GM19455 (cell line): ENCODE results near the gene PSMA5.
A peak's percentile ranks its signal among the peaks of the same experiment; 100 is the strongest.
"Not testable (repeated sequence)": the region's sequence is repeated elsewhere in the genome, so short reads cannot be mapped to it uniquely, and the experiment has no call there.

Experiments
- ATAC-seq: cut with Tn5 transposase; IDR thresholded peaks from one replicate; pipeline ENCODE4 v1.9.1; 2021; ENCODE audit not compliant: unreplicated experiment

PSMA5 gene

GRCh38 chr1:109433322-109433721, 7.1 kb upstream of the PSMA5 start:
- ATAC-seq: no peak

DNA sequence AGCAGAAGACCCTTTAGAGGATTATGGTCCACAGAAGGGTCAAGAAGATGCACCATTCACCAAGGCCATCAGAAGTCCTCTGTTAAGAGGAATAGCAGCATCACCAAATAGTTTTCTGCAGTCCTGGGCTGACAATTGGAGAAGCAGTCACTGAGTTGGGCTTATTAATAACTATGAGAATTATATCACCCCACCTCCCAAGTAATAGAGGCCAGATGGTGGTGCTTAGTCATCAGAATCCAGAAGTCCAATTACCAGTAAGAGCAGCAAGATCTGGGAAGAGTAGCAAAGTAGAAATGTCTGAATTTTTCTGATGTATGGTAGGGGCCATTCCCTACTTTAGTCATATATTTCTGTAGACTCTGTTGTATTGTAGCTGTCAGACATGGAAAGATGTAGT, 6.1 kb upstream of the PSMA5 start:
- ATAC-seq: no peak

GRCh38 chr1:109427171-109427467, 871 bp upstream of the PSMA5 start:
- ATAC-seq: no peak

DNA sequence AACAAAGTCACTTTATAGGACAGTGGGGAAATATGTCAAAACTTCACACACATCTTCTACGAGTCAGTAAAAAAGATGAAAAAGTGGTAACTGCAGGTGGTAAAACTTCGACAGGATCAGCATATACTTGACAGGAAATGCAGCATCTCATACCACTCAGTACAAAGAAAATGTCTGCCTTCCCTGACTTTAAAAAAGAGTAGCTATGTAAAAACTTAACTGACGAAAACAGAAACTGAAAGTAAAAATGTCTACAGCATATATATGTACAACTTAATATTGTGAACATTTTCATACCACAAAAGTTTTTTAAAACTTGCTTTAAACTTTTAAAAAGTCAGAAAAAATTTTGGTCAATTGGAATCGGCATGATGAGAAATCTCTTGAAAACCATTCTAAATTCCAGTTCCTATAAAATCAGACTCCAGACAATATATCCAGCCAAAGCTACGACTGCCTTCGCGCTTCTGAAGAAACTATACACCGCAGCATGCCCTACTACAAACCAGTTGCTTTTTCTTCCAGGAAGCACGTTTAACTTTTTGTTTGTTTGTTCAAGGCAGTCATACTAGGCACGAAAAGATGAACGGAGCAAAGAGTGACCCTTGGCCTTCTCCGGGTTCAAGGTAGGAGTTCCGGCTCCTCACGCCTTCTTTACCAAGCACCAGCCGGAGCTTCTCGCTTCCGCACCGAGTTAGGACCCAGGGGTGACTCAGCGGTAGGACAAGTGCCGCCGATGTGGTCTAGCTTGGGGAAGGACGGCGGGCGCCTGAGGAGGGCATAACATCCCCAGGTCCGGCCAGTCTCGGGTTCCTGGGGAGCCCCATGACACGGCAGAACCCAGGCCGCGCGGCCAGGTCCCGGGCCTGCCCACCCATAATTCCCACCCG, 612 bp downstream of the PSMA5 start:
- peak; percentile 19 for ATAC-seq

- no peak for ATAC-seq
Measured at GRCh38 chr1:109423498-109423897, 2.8 kb downstream of the PSMA5 start.

- ATAC-seq: no peak
Measured at GRCh38 chr1:109412551-109412950, 13.7 kb downstream of the PSMA5 start.

DNA sequence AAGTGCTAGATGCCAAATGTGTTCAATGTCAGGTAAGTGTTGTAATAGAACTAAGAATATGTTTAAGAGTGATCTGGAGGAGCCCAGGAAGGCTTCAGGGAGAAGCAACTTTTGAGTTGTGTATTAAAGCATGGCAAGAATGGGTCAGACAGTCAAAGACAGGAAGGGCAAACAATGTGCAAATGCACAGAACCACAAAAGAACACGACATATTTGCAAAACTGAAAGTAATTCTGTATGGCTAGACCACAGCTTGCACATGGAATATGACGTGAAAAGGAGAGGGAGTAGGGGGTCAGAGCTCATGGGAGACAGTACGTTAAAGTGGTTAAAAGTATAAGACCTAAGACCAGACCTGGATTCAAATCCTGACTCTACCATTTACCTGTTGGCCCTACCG, 21.4 kb downstream of the PSMA5 start:
- ATAC-seq: no peak

GRCh38 chr1:109402025-109402424, 24.2 kb downstream of the PSMA5 start:
- no peak for ATAC-seq

GRCh38 chr1:109400035-109400655, 26.1 kb downstream of the PSMA5 start:
- ATAC-seq: no peak

DNA sequence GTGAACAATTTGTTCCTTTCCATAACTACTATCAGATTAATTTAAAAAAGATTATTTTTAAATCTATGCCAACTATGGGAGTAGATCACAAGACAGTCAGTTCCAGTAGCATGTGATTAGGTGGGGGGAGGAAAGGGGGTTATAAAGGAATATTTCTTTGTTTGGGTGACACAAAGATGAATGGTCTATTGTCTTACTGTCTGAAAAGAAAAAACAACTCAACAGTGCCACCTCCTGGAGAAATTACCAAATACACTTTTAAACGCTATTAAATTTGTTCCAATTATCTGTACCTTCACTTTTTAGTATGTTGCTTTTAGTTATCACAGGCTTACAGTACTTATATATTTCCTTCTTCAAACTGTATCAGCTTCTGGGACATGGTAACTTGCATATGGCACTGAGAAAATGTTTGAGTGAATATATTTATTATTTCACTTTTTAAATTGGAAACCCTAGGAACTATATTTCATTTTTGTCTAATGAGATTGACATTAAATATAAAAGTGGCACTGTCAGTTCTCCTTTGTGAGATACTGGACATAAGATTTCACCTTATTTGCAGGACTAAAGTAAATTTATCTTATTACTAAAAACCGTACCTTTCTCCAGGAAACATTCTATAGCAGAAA, 26.8 kb downstream of the PSMA5 start:
- ATAC-seq: no peak

DNA sequence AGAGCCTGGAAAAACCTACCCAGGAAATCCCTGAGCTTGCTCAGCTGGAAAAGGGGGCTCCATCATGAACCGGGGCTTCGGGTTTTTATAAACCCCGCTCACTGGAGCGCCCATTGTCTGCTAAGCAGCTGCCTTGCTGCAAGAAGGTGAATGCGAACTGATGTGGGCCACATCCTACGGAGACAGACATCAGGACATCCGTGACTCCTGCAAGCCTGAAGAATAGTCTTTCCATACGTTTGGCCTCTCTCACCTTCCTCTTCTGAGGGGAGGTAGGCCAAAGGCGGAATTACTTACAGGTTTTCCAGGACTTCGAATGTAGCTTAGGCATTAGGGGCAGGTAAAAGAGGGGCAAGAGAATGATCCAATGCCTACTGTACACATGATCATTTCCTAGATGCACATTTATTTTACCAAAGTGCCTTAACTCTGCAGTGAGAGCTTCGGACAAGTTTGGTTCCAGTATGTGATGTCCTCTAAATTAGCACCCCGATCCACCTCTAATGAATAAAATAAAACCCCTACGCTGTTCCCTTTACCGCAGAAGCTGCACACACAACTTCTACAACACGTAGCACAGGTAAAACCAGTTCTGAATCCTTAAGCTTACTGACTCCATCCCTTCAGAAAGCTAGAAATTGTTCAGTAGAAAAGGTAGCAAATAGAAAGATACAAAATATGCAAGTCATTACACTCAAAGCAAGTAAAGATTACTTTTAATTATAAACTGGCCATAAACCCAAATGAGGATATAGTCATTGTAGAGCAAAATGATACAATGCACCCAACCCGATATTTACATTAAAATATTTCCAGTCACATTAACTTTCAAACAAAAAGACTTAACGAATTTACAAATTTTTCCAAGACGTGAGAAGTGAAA, 27.7 kb downstream of the PSMA5 start:
- no peak for ATAC-seq

DNA sequence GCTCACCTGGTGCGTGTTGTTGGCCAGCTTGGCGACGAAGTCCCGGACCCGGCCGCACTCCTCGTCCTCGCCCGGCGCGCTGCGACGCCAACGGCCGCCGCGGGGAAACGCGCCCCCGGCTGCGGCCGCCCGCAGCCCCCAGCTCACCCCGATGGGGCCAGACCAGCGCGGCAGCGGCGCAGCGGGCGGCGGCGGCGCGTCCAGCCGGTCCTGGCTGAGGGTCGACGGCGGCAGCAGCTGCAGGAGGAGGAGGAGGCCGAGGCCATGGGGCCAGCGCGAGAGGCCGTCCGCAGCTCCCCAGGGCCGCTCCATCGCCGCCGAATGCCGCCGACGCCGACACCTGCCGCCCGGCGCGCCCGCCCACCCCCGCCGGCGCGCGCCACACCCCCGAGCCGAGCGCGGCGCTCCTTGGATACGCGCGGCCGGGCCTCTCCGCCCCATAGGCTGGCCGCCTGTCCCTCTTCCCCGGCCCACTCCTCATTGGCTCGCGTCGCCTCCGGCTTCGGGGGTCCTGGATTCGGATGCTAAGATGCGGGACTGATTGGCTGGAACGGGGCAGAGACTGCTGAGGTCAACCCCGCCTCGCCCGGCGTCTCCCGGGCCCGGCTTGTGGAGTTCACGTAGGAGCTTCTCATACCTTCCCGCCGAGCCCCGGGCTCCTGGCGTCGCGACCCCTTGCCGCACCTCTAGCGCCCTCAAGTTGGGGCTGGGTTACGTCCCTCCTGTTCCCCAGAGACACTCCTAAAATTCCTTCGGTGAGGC, 28.5 kb downstream of the PSMA5 start, which contains the start of gene SORT1:
Gene SORT1 (minus strand): TSS at position 338 of the 762 bp plus-strand sequence. CDS start 26 bp downstream, at position 312.
- peak; percentile 82 for ATAC-seq

DNA sequence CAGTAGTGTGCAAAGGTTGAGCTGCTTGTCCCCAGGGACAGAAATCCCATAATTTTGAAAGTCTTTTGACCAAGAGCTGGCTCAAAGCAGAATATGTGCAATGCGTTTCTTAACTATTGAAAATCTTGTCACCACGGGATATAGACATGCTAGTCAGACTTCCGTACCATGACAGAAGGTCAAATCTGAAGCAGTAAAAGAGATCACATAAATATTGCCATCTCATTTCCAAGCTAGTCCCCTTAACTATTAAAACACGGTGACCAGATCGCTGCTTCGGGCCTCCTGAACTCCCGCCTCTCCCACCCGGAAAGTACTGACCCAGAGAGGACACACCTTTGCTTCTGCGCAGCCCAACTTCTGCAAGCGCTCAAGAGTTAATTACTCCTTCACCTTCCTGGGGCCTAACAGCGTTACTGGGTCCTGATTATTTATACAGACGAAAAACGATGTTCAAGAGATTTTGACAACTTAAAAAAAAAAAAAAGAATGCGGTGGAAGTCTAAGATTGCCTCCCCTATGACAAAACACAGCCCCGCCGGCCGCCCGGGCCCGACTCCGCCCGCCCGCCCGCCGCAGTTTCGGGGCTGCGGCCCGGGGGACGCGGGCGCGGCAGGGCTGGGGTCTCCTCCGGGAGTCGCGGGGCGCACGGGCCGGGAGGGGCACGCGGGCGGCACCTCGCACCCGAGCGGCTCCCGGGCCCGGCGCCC, 29.2 kb downstream of the PSMA5 start:
- no peak for ATAC-seq

DNA sequence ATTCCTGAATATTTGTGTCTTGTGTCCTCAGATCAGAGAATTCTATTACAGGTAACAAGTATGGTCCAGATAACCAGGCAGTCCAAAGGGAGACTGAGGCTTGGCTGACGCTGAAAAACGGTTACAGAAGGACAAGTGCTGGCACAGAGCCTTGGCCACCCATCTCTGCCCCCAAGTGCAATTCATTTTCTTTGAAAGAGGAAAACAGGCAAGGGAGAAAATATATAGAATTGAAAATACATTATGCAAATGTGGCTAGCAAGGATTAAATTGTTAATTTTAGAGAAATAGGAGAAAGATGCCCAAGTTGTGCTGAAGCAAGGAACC, 29.8 kb downstream of the PSMA5 start:
- no peak for ATAC-seq

DNA sequence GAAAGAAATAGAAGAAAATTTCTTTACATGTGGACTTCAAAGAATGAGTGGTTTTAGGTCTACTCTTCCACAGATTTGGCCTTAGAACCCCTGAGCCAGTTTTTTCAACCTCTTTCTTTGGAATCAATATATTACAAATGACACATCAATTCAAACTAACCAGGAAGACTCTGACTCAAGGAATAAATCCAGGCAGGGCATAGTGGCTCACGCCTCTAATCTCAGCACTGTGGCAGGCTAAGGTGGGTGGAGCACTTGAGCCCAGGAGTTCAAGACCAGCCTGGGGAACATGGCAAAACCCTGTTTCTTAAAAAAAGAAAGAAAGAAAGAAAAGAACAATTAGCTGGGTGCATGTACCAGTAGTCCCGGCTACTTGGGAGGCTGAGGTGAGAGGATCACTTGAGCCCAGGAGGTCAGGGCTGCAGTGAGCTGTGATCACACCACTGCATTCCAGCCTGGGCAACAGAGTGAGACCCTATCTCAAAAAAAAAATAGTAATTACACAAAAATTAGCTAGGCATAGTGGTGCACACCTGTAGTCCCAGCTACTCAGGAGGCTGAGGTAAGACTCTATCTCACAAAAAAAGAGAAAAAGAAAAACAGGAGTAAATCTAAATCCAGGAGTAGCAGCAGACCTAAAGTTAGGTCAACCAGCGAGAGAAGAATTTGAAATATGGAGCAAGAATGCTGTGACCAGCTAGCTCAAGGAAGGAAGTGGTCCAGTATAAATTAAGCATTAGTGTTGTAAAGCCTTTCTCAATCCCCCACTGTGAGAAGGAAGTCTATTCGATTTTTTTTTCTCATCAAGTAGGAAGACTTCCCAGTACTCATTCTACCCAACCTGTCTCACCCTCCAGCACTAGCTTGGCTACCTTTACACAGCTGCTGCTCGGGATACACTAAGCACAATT, 30.4 kb downstream of the PSMA5 start:
- ATAC-seq: no peak

DNA sequence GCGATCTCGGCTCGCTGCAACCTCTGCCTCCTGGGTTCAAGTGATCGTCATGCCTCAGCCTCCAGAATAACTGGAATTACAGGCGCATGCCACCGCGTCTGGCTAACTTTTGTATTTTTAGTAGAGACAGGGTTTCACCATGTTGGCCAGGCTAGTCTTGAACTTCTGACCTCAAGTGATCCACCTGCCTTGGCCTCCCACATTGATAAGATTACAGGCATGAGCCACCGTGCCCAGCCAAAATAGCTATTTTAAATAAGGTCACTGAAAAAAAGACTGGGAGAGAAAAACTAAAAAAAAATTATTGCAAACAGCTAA, 31.0 kb downstream of the PSMA5 start:
- ATAC-seq: not testable (repeated sequence)

DNA sequence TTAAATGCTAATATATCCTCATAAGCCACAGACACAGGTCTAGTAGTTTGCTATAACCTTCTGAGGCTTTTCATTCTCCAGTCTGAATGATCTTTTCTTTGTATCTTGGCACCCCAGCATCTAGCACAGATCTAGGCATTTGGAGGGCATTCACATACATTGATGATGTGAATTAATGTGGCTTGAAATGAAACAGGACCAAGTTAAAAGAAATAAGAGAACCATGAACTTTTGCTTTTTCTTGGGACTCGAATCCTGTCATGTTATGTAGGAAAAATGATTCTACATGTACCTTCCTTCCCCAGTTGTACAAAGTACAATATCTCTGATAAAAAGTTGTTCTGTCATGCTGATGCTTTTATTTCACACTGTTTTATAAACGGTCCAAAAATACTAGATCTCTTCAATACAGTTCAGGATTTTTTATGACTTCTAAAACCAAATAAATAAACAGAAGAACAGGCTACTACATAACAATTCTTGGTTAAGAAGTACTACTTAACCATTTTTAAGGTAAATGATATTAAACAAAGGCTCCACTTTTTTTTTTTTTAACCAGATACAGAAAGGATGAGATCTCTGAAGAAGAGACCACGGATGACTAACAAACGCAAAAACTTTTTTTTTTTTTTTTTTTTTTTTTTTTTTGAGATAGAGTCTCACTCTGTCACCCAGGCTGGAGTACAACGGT, 31.5 kb downstream of the PSMA5 start:
- ATAC-seq: no peak

- no peak for ATAC-seq
Measured at GRCh38 chr1:109393617-109394233, 32.5 kb downstream of the PSMA5 start.
